HG03520 (cell line): ENCODE measurements around the gene NDST1.
"Not testable (repeated sequence)": the region's sequence is repeated elsewhere in the genome, so short reads cannot be mapped to it uniquely, and the experiment has no call there.

Experiments
- ATAC-seq: cut with Tn5 transposase; IDR thresholded peaks from one replicate; pipeline ENCODE4 v1.9.1; 2021; ENCODE audit warnings: mild to moderate bottlenecking, moderate library complexity; ENCODE audit not compliant: unreplicated experiment

NDST1 gene

DNA sequence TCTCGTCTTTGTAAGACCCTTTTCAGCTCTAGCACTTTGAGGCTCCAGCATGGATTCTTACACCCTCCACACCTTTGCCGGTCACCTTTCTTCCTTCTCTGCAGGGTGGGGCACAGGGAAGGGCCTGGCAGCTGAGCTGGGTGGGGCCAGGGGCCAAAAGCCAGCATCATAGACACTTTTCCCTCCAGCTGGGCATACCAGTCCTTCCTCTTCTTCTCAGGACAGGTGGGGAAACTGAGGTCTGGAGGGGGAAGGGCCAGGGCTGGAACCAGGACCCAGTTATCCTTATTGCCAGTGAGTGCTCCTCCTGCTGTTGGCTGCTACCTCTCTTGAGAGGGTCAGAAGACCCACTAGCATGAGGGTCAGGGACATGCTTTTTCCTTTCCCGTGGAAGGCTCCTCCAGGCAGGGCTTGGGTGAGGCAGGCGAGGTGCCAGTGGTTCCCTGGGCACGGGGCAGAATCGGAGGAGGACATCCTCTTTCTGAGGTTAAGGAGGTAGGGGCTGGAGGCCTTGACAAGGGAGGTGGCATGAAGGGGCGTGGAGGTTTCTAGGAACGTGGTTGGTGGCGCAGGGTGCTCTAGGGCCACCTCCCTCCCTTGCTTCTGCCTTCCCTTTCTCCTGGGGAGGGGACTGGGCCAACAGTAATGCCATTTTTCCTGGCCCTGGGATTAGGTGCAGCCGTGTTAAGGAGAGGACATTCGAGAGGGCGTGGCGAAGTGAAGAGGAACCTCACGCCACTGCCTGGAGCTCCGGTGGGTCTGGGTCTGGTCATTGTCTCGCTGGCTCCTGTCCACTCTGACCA, at the start of gene NDST1:
NDST1 (plus strand) TSS at position 658 of the 803 bp plus-strand sequence. CDS start 13,124 bp downstream, outside the sequence.
- no peak for ATAC-seq

DNA sequence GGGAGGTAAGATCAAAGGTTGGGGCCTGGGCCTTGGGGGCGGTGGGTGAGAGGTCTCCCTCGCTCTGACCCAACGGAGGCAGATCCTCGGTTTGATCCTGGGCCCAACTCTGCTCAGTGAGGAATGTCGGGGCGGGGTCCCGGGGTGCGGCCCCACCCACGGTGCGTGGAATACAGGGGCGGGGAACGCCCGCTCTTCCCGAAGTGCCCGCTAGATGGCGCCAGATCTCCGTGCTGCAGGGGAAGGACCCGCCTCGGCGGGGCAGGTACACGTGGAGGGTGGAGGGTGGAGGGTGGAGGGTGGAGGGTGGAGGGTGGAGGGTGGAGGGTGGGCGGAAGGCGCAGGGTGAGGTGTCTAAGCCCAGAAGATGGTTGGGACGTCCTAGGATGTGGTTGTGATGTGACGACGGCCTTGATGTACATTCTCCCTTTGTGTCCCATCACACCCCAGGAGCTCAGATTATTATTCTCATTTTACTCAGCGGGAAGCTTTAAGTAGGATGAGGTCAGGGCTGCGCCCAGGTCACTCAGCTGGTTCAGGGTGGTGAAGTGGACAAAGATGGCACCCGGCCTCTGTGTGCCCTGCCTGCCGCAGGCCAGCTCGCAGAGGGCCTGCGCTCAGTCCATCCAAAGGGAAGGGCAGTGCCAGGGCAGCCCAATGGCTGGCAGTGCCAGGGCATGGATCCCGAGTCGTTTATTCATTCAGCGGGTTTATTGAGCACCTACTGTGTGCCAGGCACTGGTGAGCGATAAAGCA, 49.0 kb upstream of the NDST1 start:
- ATAC-seq: peak; percentile 63

DNA sequence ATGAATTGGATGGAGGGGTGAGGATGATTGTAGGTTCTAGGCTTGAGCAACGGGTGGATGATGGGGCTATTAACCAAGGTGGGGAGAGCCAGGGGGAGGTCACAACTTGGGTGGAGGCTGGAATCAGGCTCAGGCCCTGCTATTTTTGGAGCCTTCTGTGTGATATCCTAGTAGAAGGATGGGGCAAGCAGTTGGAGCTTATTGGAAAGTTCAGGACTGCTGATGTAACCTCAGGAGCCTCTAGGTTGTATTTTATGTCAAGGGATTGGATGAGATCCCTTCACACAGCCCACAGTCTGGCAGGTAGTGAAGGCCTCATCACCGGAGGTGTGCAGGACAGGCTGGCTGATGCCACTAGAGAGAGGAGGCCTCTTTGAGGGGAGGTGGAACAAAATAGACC, 47.1 kb upstream of the NDST1 start:
- ATAC-seq: no peak

DNA sequence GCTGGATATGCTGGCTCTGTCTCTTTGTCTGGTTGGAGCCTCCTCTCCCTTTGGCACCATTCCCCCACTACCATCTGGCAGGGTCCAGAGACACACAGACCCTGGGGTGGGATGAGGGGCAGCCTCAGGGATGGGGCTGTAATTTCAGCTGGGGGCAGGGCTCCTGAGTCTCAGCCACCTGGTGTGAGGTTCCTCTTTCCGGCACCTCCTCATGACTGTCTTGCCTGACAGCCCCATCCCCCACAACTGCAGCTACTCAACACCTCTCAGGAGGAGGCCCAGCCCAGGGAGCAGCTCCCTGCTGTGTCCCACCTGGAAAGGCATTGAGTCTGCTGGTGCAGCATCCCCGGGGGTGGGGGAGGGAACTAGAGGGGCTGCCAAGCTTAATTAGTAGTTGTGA, 46.7 kb upstream of the NDST1 start:
- ATAC-seq: peak; percentile 89

DNA sequence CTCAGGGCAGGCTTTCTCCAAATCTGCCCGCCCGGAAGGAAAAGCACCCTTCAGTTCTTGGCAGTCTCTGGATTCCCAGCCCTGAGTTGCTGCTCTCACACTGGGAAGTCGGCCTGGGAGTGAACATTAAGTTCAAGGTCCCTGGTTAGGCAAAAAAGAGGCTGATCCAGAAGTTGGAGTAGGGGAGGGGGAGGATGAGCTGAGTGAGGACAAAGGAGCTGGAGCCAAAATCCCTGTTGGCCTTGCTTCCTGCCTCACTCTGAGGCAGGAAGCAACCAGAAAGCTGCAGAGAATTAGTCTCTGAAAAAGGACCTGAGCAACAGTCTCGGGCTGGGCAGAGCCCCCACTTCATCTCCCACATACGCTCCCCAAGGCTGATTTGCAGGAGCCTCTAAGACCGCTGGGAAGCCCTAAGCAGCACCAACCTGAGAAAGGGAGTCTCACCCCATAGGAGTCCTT, 43.3 kb upstream of the NDST1 start:
- ATAC-seq: no peak

DNA sequence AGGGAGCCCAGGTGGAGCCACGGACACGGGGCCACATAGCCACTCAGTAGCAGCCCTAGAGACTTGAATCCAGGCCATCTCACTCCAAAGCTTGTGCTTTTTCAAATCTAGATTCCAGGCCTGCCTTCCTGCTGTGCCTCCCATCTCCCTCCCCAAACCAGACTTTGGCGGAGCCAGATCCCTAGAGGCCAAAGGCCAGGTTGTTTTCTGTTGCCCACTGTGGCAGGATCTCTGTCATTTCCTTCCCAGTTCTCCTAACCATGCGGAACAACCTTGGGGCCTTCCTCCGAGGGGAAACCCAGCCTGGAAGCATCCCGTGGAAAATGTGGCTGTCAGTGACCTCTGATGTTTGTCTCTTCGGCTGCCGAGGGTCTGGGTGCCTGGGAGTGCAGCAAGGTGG, 42.0 kb upstream of the NDST1 start:
- no peak for ATAC-seq

DNA sequence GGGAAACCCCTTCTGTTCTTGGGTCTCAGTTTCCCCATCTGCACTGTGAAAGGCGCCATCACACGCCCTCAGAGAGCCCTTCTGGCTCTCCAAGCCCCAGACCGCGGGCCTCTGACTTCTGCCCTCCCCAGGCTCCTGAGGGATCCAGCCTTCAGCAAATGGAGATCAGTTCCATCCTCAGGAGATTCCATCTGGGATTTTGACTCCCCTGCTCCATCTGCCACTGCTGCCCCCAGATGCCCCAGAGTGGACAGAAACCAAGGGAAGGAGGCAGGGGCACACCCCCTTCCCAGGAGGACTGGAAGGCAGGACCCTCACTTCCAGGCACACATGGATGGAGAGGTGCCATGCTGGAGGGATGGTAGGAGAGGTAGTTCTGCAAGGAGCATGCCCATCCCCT, 39.7 kb upstream of the NDST1 start:
- no peak for ATAC-seq

DNA sequence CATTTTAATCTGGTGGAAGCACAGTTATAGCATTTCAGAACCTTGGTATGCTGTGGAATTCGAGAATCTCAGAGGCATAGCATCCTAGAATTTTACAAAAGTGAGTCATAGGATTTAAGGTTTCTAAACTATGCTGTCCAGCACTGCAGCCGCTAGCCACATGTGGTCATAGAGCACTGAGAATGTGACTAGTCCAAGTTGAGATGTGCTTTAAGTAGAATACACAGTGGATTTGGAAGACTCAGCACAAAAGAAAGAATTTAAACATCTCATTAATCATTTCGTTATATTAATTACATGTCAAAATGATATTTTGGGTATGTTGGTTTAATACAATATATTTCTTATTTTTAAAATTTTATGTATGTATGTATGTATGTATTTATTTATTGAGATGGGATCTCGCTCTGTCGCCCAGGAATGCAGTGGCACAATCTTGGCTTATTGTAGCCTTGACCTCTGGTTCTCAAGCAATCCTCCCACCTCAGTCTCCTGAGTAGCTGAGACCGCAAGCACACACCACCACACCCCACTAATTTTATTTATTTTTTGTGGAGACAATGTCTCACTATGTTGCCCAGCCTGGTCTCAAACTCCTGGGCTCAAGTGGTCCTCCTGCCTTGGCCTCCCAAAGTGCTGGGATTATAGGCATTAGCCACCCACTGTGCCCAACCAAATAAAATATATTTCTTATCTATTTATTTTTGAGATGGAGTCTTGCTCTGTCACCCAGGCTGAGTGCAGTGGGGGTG, 38.0 kb upstream of the NDST1 start:
- no peak for ATAC-seq

DNA sequence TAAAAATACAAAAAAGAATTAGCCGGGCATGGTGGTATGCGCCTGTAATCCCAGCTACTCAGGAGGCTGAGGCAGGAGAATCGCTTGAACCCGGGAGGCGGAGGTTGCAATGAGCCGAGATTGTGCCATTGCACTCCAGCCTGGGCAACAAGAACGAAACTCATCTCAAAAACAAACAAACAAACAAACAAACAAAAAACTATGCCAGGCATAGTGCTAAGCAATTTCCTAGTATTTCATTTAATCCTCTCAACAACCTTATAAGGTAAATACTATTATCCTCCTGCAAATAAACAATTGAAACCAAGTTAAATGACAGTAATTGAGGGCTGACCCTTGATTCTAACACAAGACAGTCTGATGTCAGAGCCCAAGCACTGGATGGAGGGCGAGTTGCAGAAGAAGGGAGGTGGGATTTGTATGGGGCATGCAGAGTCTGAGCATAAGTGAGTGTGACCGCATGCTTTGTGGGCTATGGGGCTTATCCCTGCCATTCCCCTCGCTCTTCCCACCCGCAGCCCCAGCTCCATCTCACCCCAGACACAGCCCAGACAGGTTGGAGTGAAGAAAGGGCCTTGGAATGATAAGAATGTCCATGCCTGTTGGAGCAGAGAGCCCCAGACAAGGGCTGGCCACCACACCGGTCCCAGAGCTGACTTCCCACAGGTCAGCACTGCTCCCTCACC, 34.1 kb upstream of the NDST1 start:
- ATAC-seq: no peak

DNA sequence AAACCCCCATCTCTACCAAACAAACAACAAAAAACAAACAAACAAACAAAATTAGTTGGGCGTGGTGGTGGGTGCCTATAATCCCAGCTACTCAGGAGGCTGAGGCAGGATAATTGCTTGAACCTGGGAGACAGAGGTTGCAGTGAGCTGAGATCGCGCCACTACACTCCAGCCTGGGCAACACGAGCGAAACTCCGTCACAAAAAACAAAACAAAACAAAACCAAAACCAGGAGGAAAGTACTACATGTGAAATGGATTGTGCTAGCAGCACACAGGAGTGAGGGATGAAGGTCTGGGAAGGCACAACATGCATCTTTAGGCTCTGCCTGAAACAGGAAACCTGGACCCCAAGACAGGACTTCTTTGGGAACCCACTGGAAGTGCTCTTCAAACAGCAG, 31.4 kb upstream of the NDST1 start:
- not testable (repeated sequence) for ATAC-seq

DNA sequence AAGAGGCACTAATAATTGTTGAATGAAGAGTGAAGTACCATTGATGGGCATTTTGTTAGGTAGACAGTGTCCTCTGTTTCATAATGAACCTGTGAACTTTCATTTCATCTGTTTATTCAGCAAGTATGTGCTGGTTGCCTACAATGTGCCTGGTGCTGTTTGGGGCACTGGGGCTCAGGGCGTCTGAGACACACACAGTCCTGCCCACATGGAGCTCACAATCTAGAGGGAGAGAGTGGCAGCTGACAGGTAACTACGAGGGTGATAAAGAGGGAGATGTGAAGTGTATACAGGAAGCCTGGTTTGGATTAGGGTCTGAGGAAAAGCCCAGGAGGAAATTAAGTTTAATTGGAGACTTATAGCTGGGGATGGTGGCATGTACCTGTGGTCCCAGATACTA, 28.5 kb upstream of the NDST1 start:
- no peak for ATAC-seq

DNA sequence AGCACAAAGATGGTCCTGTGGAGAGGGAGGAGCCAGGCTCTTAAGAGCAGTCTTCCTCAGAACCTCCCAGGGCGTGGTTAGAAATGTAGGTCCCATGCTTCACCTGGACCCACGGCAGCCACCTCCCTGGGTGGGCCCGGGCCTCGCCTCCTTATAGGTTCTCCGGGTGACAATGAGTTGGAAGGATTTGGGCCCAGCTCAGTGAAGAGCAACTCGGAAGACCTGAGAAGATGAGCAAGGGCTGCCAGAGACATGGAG, 26.3 kb upstream of the NDST1 start:
- no peak for ATAC-seq

DNA sequence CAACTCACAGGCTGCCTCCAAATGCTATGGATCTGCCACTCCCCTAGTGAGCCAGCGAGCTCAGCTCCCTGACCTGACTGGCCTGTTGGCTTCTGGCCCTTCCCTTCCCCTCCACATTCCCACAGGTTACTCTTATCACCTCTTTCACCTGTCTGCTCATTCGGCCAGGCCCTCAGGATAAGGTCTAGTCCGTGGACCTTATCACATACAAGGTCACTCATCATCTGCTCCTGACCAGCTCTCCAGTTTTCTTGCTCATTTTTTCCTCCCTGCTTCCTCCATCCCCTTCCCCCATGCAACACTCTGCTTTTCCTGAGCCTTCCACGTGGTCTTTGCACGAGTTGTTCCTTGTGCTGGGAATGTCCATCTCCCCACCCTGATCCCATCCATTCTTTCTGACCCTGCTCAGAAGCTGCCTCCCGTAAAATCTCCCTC, 25.9 kb upstream of the NDST1 start:
- ATAC-seq: no peak

DNA sequence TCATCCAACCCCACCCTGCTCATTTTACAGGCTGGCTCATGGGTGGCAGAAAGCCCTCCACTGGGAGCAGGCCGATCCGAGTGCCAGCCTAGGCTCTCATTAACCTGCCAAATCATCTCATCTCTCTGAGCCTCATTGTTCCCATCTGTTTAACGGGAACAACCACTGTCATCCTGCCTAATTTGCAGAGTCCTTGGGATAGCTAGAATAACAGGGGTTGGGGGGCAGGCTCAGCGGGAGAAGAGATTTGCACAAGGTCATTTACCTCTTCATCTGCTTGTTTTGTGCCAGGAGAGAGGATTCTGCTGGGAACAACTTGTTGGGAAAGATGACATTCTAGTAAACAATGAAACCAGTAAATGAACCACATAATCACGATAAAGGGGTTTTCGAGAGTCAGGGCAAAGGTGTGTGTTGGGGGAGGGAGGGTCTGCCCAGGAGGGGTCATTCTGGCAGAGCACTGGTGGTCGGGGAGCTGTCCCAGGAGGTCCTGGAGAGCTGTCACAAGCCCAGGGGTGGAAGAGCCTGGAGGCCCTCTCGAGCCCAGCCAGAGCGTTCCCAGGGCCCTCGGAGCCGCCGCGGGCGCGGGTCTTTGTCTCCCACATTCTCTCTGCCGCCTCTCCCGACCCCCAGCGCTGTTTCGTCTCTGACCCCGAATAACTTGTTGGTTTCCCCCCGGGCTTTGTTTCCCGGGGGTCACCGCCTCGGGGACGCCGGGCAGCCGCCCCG, 22.8 kb upstream of the NDST1 start:
- ATAC-seq: no peak

DNA sequence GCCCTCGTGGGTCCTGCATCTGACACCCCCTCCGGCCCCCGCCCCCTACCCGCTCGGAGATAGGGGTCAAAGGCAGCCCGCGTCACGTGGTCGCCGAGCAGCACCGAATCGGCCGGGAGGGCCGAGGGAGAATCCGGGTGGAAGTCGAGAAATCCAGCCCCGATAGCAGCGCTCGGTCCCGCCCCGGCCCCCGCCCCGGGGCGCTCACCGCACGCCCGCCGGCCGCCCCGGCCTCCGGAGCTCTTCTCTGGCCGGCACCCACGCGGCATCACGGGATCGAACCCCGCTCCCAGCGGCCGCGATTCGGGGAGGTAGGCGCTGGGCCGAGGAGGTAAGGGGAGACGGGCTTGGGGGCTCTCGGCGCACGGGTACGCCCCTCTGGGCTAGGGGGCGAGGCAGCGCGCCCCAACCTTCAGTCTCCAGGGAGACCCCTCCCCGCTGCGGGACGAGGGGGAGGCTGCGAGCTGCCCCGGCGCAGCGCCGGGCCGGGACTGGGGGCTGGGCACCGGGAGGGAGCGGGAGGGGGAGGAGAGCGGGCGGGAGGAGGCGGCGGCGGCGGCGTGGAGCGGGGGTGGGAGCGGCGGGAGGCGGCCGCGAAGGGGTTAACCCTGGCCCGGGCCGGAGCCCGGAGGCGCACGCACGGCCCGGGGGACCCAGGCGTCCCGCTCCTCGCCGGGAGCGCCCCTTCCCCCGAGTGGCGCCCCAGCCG, 22.1 kb upstream of the NDST1 start:
- no peak for ATAC-seq

DNA sequence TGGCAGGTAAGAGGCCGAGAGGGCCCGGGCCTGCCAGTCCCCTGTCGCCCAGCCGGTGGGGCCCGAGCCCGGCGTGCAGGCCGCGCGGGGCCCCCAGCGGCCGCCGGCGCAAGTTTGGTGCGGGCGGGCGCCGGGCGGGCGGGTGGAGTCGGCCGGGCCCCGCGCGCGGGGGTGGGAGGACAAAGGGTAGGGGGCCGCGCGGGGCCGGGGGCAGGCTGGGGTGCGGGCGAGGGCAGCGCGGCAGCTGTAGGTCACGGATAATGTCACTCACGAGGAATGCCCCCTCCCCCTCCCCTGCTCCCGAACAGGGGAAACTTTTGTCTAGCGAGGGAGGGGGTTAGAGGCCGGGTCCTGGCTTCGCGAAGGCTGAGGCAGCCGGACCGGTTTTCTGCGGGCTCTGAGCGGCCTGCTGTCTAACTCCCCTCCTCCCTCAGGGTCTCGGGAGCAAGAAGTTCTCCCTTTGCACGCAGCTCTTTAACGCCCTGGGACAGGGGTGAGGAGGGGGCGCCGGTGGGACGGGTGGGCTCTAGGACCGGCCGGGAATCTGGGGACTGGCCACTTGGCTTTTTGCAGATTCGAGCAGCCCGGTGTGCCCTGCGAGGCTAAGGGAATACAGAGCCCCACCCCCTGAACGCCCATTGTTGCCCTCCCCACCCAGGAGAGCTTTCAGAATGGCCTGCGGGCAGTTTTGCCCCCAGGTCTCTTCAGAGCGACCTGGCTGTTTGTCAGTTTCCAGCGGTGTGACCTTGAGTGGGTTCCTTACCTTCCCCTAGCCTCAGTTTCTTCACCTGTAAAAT, 21.3 kb upstream of the NDST1 start:
- ATAC-seq: no peak

DNA sequence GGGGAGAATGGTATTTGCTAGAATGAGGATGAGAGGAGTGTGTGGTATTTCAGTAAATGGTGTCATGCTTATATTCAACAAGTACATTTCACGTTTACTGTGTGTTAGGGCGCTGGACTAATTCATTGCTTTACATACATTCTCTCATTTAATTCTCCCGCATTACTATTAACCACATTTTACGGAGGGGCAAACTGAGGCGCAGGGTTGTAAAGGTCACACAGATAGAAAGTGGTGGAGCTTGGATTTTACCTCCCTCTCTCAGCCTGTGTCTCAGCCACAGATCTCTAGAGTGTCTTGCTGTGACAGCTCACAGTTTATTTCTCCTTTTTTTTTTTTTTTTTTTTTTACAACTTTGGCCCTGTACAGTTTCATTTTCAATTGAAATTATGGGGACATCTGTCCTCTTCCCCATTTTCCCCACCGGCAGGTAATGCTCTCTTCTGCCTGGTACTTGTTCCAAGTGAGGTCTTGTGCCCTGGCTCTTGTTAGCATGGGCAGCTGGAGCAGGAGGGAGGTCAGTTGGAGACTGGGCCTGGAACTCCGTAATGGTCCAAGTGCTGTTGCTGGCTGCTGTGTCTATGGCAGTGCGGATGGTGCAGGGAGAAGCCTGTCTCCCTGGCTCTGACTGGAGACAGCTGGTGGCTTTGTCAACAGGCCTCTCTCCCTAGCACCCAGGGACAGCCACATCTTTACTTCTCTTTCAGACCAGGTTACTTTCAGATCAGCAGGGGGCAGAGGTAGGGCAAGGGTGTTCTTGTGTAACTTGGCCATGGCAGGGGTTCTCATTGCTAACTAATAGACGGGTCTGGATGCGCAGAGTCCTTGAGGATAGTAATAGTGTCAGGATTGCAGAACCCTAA, 20.5 kb upstream of the NDST1 start:
- no peak for ATAC-seq
